Endothelial cell of hepatic sinusoid (primary cell): ENCODE data around the gene DAGLA.

Experiments used
- in situ Hi-C: cut with HindIII; loops from 2 replicates; pipeline ENCODE4 v1.10.0; 2017; ENCODE audit warnings: low sequenced_read_pairs

Gene DAGLA

DNA sequence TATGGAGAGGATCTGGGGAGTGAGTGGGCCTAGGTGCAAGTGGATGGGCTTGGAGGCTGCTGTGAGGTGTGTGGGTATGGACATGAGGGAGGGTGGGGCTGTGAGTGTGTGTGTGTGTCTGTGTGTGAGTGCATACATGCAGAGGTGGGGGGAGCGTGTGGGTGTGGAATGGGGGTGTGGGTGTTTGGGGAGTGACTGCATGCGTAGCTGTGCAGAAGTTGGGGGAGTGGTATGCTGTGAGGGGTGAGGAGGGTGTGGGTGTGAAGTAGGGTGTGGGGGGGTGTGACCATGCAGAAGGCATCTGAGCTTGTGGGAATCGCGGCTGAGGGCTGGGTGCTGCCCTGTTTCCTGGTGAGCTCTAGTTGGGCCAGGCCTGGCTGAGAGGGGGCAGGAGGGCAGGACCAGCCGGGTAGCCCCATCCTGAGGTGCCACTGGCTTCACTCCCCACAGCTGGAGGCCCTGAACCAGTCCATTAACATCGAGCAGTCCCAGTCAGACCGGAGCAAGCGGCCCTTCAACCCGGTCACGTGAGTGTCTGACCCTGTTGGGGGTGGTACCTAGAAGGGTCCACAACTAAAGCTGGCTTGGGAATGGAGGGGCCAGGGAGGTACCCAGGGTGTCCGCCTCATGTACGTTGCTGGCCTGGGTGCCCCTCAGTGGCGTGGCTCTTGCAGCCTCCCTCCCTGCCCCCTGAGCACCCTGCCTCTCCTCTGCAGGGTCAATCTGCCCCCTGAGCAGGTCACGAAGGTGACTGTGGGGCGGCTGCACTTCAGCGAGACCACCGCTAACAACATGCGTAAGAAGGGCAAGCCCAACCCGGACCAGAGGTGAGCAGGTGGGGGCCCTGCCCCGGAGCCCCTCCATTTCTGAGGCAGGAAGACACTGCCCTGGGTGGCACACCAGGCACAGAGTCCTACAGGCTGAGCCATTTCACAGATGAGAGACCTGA is 95.7 kb downstream of the DAGLA start:
- in situ Hi-C loops, result no loop called here

DNA sequence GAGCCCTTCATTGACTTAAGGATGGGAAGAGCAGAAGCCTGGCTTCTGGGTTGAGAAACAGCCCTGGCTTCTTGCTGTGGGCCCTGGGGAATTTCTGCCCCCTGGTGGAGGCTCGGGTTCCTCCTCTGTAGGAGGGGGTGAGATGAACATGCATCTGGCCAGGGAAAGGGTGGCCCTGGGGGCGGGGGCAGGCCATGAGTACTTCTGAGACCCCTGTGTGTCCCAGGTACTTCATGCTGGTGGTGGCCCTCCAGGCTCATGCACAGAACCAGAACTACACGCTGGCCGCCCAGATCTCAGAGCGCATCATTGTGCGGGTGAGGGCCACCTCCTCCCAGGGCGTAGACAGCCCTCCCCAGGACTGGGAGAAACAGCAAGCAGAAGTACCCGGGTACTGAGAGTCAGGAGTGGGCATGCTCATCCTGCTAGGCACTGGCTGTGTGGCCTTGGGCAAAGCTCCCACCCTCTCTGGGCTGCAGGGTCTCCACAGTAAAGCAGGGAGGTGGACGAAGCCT is 96.4 kb downstream of the DAGLA start:
- in situ Hi-C loops, result no loop called here

DNA sequence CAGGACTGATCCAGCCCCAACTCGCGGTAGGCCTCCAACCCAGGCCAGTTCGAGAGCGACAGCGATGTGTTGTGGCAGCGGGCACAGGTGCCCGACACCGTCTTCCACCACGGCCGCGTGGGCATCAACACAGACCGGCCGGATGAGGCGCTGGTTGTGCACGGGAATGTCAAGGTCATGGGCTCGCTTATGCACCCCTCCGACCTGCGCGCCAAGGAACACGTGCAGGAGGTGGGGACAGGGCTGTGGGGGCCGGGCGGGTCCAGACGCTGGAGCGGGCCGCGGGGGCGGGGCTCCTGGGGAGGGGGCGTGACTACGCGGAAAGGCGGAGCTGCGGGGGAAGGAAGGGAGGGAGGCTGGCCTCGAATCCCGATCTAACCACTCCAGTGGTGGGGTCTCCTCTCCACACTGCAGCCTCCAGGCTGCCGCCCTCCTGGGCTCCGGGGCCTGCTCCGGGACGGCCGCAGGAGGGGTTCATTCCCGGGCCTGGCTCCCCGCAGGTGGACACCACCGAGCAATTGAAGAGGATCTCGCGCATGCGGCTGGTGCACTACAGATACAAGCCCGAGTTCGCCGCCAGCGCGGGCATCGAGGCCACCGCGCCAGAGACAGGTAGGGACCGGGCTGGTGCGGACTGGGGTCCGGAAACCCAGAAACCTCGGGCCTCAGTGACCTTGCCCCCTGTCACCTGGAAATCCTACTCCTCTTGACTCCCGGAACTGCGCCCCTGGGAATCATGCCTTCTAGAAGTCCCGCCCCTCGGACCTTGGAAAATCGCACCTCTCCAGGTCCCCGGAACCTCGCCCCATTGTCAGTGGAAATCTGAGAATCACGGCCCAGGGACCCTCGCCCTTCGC is 97.3 kb downstream of the DAGLA start:
- in situ Hi-C loops, result no loop called here

DNA sequence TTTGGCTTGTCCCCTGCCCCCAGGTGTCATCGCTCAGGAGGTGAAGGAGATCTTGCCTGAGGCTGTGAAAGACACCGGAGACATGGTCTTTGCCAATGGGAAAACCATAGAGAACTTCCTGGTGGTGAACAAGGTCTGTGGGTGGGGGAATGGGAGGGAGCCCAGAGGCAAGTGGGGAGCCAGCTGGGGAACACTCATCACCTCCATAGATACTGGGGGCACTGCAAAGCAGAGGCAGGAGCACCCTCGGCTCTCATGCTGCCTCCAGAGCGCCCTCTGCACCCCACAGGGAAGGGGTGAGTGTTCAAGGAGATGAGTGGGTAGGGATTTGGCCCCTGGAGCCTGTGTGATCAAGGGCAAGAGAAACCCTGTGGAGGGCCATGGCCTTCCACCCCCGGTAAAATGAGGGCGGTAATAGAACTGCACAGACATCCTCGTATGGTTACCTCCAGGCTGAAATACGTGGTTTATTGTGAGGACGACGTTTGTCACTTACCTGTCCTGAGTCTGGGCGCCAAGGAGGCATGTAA is 98.2 kb downstream of the DAGLA start:
- in situ Hi-C loops, result no loop called here

DNA sequence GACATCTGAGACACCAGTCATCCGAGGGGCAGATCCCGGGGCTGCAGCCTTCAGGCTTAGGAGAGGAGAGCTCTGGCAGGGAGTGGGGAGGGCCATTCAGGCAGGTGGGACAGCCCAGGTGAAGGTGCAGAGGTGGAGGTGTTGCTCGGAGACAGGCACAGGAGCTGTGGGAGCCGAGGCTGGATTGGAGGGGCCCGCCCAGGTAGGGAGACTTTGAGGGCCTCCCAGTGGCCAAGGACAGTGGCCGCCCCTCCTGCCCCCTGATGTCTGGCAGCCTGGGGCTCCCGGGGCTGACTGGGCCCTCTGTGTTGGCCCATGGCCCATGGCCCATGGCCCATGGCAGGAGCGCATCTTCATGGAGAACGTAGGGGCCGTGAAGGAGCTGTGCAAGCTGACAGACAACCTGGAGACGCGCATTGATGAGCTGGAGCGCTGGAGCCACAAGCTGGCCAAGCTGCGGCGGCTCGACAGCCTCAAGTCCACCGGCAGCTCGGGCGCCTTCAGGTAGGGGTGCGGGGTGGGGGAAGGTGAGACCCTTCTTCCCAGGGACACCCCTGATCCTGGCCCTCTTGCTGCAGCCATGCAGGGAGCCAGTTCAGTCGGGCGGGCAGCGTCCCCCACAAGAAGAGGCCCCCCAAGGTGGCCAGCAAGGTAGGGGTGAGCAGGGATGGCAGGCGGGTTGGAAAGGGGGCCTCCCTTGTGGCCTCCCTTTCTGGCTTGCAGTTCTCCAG is 98.9 kb downstream of the DAGLA start:
- in situ Hi-C loops, result no loop called here

DNA sequence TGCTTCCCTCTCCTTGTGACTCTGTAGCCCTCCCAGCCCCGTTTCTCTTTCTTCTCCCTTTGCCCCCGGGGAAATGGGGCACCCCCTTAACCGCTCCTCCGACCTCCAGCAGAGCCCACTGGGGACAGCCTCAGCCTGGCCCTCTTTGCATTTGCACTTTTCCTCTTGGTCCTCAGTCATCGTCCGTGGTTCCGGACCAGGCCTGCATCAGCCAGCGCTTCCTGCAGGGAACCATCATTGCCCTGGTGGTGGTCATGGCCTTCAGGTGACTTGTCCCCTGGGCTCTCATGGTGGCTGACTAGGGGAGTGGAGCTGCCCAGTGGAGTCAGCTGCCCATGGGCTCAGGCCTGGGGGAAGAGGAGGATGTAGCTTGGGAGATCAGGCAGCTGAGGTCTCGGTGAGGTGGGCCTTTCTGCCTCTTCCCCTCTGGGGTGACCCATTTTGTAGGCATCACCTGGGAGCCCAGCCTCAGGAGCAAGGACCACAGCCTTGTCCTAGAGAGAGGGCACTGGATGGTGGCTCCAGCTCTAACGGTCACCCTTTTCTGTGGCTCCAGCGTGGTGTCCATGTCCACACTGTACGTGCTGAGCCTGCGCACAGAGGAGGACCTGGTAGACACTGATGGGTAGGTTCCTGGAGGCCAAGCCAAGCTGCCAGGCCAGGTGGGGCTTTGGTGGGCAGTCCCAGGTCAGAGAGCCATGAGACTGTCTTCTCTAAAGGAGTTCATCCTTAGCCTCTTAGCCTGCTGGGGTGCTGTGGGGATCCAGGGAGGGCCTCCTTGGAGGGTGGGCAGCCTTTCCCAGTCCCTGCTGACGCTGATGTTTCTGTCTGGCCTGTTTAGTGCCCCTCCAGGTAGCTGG is 99.7 kb downstream of the DAGLA start:
- in situ Hi-C loops, result no loop called here

DNA sequence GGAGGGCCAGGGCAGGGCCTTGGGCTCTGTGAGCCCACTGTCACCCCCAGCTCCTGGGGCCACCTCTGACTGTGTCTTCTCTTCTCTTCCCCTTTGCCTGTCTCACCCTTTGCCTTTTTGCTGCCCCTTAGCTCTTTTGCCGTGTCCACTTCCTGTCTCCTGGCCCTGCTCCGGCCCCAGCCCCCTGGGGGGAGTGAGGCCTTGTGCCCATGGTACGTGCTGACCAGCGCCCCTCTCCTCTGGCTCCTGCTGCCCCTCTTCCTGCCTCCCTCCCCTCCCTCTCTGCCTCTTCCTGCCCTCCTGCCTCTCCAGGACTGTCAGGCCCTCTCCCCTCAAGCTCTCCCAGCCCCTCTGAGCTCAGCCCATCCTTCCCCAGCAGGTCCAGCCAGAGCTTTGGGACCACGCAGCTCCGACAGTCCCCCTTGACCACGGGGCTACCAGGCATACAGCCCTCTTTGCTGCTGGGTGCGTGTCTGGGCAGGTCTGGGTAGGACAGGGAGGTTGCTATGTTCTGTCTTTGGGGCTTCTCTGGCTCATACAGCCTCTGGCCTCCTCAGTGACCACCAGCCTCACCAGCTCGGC is 100.5 kb downstream of the DAGLA start:
- in situ Hi-C loops, result no loop called here

DNA sequence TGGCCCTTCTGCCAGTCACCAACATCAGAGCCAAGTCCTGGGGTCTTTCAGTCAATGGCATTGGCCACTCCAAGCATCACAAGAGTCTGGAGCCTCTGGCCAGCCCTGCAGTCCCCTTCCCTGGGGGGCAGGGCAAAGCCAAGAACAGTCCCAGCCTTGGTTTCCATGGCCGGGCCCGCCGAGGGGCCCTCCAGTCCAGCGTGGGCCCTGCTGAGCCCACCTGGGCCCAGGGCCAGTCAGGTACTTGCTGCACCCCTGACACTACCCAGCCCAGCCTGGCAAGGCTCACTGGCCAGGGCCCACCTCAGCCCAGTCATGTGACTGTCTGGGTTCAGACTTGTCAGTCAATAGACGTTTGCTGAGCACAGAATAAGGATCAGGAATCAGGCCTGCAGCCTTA is 101.4 kb downstream of the DAGLA start:
- in situ Hi-C loops, result no loop called here

DNA sequence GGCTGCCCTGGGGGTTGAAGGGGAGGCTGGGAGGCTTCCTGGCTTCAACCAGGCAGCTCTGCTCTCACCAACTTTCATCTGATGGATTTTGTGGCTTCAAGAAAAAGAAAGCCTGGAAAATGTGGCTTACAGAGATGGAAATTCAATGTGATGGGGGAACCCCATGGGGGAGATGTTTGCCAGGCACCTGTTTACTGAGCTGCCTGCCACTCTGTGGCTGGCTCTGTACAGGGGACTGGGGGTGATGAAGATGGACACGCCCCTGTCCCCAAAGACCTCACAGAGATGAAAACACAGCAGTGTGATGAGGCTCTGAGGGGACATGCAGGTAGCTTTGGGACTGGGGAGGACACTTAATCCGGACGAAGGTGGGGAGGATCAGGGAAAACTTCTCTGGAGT is 102.1 kb downstream of the DAGLA start:
- in situ Hi-C loops, result no loop called here

DNA sequence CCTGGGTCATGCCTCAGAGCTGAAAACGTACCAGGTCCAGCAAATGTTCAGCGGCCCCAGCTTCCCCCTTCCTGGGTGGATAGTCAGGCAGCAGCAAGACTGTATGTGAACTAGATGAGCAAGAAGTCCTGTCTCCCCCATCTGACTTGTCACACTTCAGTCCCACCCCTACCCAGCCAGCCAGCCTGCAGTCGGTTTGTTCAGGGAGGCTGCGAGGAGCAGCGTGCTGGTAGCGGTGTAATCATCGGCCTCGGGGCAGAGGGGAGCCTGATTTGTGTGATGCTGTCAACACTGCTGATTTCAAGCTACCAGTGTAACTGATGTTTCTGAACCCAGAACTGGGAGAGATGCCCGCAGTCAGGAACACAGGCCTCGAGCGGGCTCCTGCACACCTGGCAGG is 102.7 kb downstream of the DAGLA start:
- in situ Hi-C loops, result no loop called here

DNA sequence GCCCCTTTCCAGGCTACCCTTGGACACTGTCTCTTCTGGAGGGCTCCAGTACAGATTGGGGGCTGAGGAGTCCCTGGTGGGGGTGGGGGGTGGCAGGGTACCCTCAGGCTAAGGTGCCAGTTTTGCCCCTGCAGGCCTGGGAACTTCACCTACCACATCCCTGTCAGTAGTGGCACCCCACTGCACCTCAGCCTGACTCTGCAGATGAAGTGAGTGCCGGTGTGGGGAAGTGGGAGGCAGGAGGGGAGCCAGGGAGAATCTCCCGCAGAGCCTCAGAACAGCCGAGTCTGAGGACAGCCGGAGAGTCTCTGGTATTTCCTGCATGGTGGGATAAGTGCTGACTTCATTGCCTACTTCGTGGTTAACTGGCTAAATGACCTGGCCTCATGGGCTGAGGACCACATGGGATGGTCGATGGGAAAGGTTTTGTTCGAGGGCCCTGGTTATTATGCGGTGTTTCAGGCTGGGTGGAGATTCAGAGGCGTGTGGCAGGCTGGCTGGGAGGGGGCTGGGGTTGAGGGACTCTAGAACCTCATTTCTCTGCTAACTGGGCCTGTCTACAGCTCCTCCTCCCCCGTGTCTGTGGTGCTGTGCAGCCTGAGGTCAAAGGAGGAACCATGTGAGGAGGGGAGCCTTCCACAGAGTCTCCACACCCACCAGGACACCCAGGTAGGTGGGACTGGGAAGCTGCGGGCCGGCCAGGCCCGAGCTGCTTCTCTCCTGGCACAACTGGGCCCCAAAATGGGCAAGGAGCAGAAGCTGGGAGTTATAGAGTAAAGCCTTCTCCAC is 103.7 kb downstream of the DAGLA start:
- in situ Hi-C loops, result no loop called here

DNA sequence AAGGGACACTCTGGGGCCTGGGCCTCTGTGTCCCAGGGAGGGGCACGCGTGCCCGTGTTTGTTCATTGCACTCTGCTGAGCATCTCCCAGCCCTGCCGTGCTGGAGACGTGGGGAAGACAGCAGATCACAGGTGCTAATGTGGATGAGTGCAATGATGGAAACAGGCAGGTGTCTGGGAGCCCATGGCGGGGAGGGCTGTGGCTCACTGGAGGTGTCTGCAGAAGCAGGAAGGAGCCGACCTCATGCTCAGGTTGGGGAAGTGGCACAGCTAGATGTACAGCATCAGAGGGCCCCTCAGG is 104.3 kb downstream of the DAGLA start:
- in situ Hi-C loops, result no loop called here

DNA sequence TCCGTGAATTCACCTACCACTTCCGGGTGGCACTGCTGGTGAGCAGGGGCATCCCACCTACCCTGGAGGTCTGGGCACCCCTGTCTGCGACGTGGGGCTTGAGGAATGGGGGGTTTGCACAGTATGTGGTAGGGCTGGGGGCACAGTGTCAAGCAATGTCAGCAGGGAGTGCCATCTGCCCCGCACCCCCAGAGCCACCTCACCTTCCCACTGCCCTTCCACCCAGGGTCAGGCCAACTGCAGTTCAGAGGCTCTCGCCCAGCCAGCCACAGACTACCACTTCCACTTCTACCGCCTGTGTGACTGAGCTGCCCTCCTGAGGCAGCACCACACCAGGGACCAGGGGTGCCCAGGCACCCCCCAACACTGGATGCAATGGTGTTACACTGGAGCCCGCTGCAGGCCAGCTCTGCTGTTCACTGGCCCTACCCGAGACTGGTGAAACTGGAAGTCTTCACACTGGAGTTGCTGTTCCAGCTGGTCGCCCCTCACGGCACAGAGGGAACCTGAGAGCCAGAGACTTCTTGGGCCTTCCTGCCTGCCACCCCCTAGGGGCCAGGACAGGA is 105.7 kb downstream of the DAGLA start:
- in situ Hi-C loops, result no loop called here

DNA sequence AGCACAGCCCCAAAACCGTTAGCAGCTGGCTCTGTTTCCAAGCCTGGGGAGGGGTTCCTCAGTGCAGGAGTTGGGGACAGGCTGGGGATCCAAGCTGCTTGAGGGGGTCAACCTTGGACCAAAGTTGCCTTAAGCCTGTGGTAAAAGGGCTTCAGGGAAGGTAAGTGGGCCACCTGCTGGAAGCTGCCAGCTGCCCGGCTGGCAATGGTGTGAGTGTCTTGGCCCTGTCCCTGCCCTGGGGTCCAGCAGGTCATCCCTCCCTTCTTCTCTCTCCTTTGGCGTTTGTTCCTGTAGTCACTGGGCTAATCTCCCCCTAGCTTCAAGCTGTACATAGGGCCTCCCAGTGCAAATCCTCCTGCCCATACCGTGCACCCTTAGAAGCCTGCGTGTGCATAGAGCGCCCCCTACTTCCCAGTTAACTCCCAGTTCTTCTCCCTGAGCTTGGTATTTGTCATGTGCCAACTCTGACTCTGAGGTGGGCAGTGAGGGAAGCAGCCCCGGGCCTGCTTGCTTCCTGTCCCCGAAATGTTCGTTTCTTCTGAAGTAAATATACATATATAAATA is 107.8 kb downstream of the DAGLA start:
- in situ Hi-C loops, result no loop called here

DNA sequence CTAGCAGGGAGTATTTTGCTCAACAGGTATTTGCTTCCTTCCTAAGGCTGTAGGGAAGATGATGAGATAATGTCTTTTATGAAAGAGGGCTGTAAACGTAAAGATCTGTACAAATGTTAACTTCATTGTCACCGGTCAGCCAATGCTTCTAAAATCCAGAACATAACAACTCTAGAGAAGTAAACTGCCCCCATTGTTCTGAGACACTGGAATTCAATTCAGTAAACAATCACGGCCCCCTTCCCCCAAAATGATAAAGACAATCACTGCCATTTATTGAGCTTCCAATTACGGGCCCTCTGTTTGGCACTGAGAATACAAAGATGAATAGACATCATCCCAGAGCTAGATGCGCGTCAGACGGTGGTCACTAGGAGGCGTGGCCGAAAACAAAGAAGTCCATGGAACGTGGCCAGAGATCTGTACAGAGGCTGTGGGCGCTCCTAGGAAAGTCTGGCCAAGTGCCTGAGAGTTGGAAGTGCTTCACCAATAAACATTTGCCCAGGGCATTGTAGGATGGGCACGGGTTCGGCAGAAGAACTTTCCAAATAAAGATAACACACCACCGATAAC is 111.6 kb downstream of the DAGLA start:
- in situ Hi-C loops, result loop anchor here (5.0 to 10.0 kb wide), 4 partner anchors 53 to 135 kb away; no protein-coding TSS in a partner anchor

DNA sequence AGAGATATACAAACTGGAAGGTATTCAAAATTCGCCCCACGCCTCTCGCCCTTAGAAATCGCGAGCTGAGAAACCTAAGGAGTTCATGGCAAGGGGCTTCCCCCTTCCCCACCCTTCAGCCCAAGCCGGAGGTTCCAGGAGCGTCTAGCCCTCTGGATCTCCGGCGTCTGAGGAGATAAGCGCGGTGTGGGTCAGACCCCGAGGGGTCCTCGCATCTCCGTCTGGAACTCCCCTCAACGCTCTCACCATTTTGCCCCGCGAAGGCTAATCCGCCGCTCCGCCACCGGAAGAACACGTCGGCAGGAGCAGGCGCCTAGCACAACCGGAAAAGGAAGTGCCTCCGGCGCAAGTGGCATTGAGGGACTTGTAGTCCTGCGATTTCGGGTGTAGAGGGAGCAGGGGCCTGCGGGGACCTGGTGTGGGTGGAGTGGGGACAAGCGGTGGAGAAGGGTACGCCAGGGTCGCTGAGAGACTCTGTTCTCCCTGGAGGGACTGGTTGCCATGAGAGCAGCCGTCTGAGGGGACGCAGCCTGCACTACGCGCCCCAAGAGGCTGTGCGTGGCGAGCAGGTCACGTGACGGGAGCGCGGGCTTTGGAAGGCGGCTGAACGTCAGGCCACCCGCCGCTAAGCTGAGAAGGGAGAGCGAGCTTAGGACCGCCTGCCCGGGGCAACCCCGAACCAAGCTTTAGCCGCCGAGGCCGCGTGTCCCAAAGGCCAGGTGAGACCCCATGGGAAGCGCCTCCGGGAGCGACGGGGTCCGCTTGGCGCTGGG is 112.3 kb downstream of the DAGLA start, which contains the start of the genes FEN1 and TMEM258:
Gene FEN1 (plus strand): TSS at position 602 of the 773 bp plus-strand sequence. CDS start 2,451 bp downstream, outside the sequence.
Gene TMEM258 (minus strand): TSS at position 290 of the 773 bp plus-strand sequence. CDS start 41 bp downstream, at position 249.
- in situ Hi-C loops, result loop anchor here (5.0 to 10.0 kb wide), 4 partner anchors 52 to 135 kb away; no protein-coding TSS in a partner anchor
